SK-N-SH (cell line): ENCODE data around the gene CACUL1.

ENCODE experiments used
- EZH2phosphoT487 ChIP-seq: fragments of 200-600 bp; sonication (generic); IDR thresholded peaks from 2 replicates; pipeline ENCODE4 v1.6.1; 2017; ENCODE audit warnings: low read depth, mixed run types, mild to moderate bottlenecking, antibody characterized with exemption, moderate library complexity, borderline replicate concordance
- GABPA ChIP-seq: IDR thresholded peaks from 2 replicates; pipeline ENCODE4 v1.4.0; 2012; ENCODE audit warnings: low read depth, mild to moderate bottlenecking
- SIN3A ChIP-seq: IDR thresholded peaks from 2 replicates; pipeline ENCODE4 v1.6.1; 2012; ENCODE audit warnings: low read depth, mild to moderate bottlenecking, low read length, moderate library complexity, borderline replicate concordance
- TAF1 ChIP-seq: IDR thresholded peaks from 2 replicates; pipeline ENCODE4 v1.6.1; 2012; ENCODE audit warnings: low read depth, mild to moderate bottlenecking, low read length, moderate library complexity, borderline replicate concordance
- TCF12 ChIP-seq: IDR thresholded peaks from 2 replicates; pipeline ENCODE4 v1.4.0; 2012
- USF2 ChIP-seq: fragments of 150-350 bp; IDR thresholded peaks from 2 replicates; pipeline ENCODE4 v1.6.1; 2017; ENCODE audit warnings: antibody characterized with exemption, low read length, low read depth, borderline replicate concordance
- TF ChIP-seq, protein P1 (sequence below): IDR thresholded peaks from 2 replicates; pipeline ENCODE4 v1.4.0; 2012; ENCODE audit warnings: low read depth
- TF ChIP-seq, protein P2 (sequence below): fragments of 200-600 bp; sonication (generic); IDR thresholded peaks from 2 replicates; pipeline ENCODE4 v1.6.1; 2017; ENCODE audit warnings: antibody characterized with exemption, mild to moderate bottlenecking, moderate library complexity

- no peak for TF ChIP-seq TAF1
- TF ChIP-seq EZH2phosphoT487 = no peak
- TF ChIP-seq, protein P1, sequence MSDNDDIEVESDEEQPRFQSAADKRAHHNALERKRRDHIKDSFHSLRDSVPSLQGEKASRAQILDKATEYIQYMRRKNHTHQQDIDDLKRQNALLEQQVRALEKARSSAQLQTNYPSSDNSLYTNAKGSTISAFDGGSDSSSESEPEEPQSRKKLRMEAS = no peak
- TF ChIP-seq, protein P2, sequence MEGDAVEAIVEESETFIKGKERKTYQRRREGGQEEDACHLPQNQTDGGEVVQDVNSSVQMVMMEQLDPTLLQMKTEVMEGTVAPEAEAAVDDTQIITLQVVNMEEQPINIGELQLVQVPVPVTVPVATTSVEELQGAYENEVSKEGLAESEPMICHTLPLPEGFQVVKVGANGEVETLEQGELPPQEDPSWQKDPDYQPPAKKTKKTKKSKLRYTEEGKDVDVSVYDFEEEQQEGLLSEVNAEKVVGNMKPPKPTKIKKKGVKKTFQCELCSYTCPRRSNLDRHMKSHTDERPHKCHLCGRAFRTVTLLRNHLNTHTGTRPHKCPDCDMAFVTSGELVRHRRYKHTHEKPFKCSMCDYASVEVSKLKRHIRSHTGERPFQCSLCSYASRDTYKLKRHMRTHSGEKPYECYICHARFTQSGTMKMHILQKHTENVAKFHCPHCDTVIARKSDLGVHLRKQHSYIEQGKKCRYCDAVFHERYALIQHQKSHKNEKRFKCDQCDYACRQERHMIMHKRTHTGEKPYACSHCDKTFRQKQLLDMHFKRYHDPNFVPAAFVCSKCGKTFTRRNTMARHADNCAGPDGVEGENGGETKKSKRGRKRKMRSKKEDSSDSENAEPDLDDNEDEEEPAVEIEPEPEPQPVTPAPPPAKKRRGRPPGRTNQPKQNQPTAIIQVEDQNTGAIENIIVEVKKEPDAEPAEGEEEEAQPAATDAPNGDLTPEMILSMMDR = no peak
- no peak for TF ChIP-seq GABPA
- TF ChIP-seq USF2 = no peak
- TF ChIP-seq SIN3A = no peak
- TF ChIP-seq TCF12 = no peak
Measured at GRCh38 chr10:118704711-118705110, 50.1 kb downstream of the CACUL1 start.
